Karpas-422 (cell line): ENCODE measurements around the gene CARM1. TPM values are rescaled to one million over a fixed set of nuclear protein-coding genes. Genes with fewer than 3 reads are reported as not detected.

Source experiments
- DNase-seq: peaks from one replicate; pipeline ENCODE4 v3.0.0-alpha.2; 2015
- H2AFZ ChIP-seq: fragments of 200-600 bp; sonication (generic); 2 replicates; pipeline ENCODE4 v1.6.1; 2014; ENCODE audit warnings: antibody characterized with exemption, low read length, mixed read lengths
- H3K27ac ChIP-seq: fragments of 200-600 bp; sonication (generic); 2 replicates; pipeline ENCODE4 v1.5.1; 2014; ENCODE audit warnings: mild to moderate bottlenecking, low read length, moderate library complexity
- H3K27me3 ChIP-seq: fragments of 200-600 bp; sonication (generic); 2 replicates; pipeline ENCODE4 v1.6.1; 2014; ENCODE audit warnings: low read length, mixed read lengths
- H3K36me3 ChIP-seq: fragments of 200-600 bp; sonication (generic); 2 replicates; pipeline ENCODE4 v1.6.1; 2014; ENCODE audit warnings: low read length, mixed read lengths; ENCODE audit not compliant: insufficient read depth
- H3K4me1 ChIP-seq: fragments of 200-600 bp; sonication (generic); 2 replicates; pipeline ENCODE4 v1.6.1; 2014; ENCODE audit warnings: mild to moderate bottlenecking, low read length, mixed read lengths
- H3K4me2 ChIP-seq: fragments of 200-600 bp; sonication (generic); 2 replicates; pipeline ENCODE4 v1.6.1; 2014; ENCODE audit warnings: low read length, low read depth, mild to moderate bottlenecking; ENCODE audit not compliant: poor library complexity, severe bottlenecking
- H3K4me3 ChIP-seq: fragments of 200-600 bp; sonication (generic); 2 replicates; pipeline ENCODE4 v1.5.1; 2014; ENCODE audit warnings: mild to moderate bottlenecking, antibody characterized with exemption, low read length, mixed read lengths
- H3K79me2 ChIP-seq: fragments of 200-600 bp; sonication (generic); 2 replicates; pipeline ENCODE4 v1.6.1; 2014; ENCODE audit warnings: mild to moderate bottlenecking, low read length, mixed read lengths
- H3K9ac ChIP-seq: fragments of 200-600 bp; sonication (generic); 2 replicates; pipeline ENCODE4 v1.6.0; 2014; ENCODE audit warnings: low read length
- H3K9me2 ChIP-seq: fragments of 200-600 bp; sonication (generic), shearing (Covaris generic); replicated peaks from 2 replicates; pipeline ENCODE4 v1.6.0; 2014; ENCODE audit warnings: mild to moderate bottlenecking, low read length, moderate library complexity; ENCODE audit not compliant: insufficient read depth
- H3K9me3 ChIP-seq: fragments of 300-700, 200-600 bp; sonication (generic); 2 replicates; pipeline ENCODE4 v1.6.1; 2014; ENCODE audit warnings: low read length, mixed read lengths
- H4K20me1 ChIP-seq: fragments of 200-600 bp; sonication (generic); 2 replicates; pipeline ENCODE4 v1.6.1; 2014; ENCODE audit warnings: mild to moderate bottlenecking, antibody characterized with exemption, low read length, low read depth; ENCODE audit not compliant: insufficient read depth
- total RNA-seq: library from RNA; depleted of rRNA; stranded (reverse); fragments of >200 nt; shearing (Covaris generic); gene quantifications from 2 replicates; pipeline ENCODE4 v1.2.3, GENCODE V29; 2014; ENCODE audit warnings: low replicate concordance

The CARM1 gene
- total RNA-seq, 1 experiment from 2014 or later = 38.2 TPM

DNA sequence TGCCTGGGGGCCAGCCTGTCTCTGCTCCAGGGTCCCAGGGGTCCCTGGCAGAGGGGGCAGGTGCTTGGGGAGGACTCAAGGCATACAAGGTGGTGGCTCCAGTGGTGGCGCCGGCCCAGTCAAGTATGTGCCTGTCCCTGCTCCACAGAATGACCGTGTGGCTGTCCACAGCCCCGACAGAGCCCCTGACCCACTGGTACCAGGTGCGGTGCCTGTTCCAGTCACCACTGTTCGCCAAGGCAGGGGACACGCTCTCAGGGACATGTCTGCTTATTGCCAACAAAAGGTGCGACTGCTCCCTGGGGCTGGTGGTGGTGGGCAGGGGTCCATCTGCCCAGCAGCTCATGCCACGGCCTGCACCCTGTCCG is 48.9 kb downstream of the CARM1 start:
- Histone ChIP-seq H3K9ac (no peak overlapping the region), H3K4me3 (no peak overlapping the region), H3K27me3 (no peaks in the 10 kb centered on the region), H2AFZ (no peak overlapping the region), H3K4me2 (no peak overlapping the region), H3K79me2 (no peaks in the 10 kb centered on the region), H3K4me1 (no peaks in the 10 kb centered on the region), H3K9me2 (no peaks in the 10 kb centered on the region), H3K9me3 (no peaks in the 10 kb centered on the region), H3K27ac (no peak overlapping the region), H3K36me3 (no peaks in the 10 kb centered on the region; the same call in 1 of the 2 replicates), H4K20me1 (no peaks in the 10 kb centered on the region)
- no peak for DNase-seq

GRCh38 chr19:10920781-10921180 is 49.4 kb downstream of the CARM1 start:
- Histone ChIP-seq H2AFZ (no peak overlapping the region), H3K9me2 (no peaks in the 10 kb centered on the region), H3K36me3 (no peaks in the 10 kb centered on the region; the same call in 1 of the 2 replicates), H3K27ac (no peak overlapping the region), H3K4me1 (no peaks in the 10 kb centered on the region), H3K4me2 (no peak overlapping the region), H3K79me2 (no peaks in the 10 kb centered on the region), H3K4me3 (no peak overlapping the region), H3K27me3 (no peaks in the 10 kb centered on the region), H4K20me1 (no peaks in the 10 kb centered on the region), H3K9ac (no peak overlapping the region), H3K9me3 (no peaks in the 10 kb centered on the region)
- DNase-seq = no peak

- H3K27me3 ChIP-seq = no peaks in the 10 kb centered on the region
These were observed 50.0 kb downstream of the CARM1 start for GRCh38 chr19:10921199-10921909.

GRCh38 chr19:10921910-10922637 is 50.7 kb downstream of the CARM1 start:
- Histone ChIP-seq H3K4me2 (no peak overlapping the region), H4K20me1 (no peaks in the 10 kb centered on the region), H3K9me3 (no peaks in the 10 kb centered on the region), H3K27ac (no peak overlapping the region), H3K4me1 (peaks cover 1% of the 10 kb centered on the region), H3K9me2 (no peaks in the 10 kb centered on the region), H3K27me3 (no peaks in the 10 kb centered on the region), H3K4me3 (no peak overlapping the region), H3K36me3 (no peaks in the 10 kb centered on the region; the same call in 1 of the 2 replicates), H3K9ac (no peak overlapping the region), H2AFZ (no peak overlapping the region), H3K79me2 (no peaks in the 10 kb centered on the region)
- DNase-seq = no peak

More at GRCh38 chr19:10921199-10921909, 50.0 kb downstream of the CARM1 start:
- H3K79me2 ChIP-seq = no peaks in the 10 kb centered on the region
- no peaks in the 10 kb centered on the region for H4K20me1 ChIP-seq
- no peaks in the 10 kb centered on the region; the same call in 1 of the 2 replicates for H3K36me3 ChIP-seq
- H3K4me1 ChIP-seq = no peaks in the 10 kb centered on the region
- no peak overlapping the region for H3K4me3 ChIP-seq
- H3K9me2 ChIP-seq = no peaks in the 10 kb centered on the region
- no peaks in the 10 kb centered on the region for H3K9me3 ChIP-seq
- no peak overlapping the region for H3K9ac ChIP-seq
- H3K27ac ChIP-seq = no peak overlapping the region
- no peak overlapping the region for H3K4me2 ChIP-seq
- no peak for DNase-seq
- H2AFZ ChIP-seq = no peak overlapping the region

- Histone ChIP-seq H3K27ac (no peak overlapping the region), H3K9ac (no peak overlapping the region), H4K20me1 (no peaks in the 10 kb centered on the region), H3K79me2 (0 out of 2 replicates have a peak, but pooled peaks cover 4% of the 10 kb centered on the region), H3K4me1 (peaks cover 7% of the 10 kb centered on the region), H3K4me3 (no peak overlapping the region), H3K9me2 (no peaks in the 10 kb centered on the region), H3K36me3 (no peaks in the 10 kb centered on the region; the same call in 1 of the 2 replicates), H2AFZ (no peak overlapping the region), H3K9me3 (no peaks in the 10 kb centered on the region), H3K27me3 (no peaks in the 10 kb centered on the region), H3K4me2 (no peak overlapping the region)
- DNase-seq = no peak
These were observed 51.3 kb downstream of the CARM1 start for GRCh38 chr19:10922638-10923014.

- H3K9ac ChIP-seq = no peak overlapping the region
- no peaks in the 10 kb centered on the region for H3K9me2 ChIP-seq
- no peaks in the 10 kb centered on the region; the same call in 1 of the 2 replicates for H3K36me3 ChIP-seq
- peaks cover 11% of the 10 kb centered on the region for H3K4me1 ChIP-seq
- no peak for DNase-seq
- H4K20me1 ChIP-seq = no peaks in the 10 kb centered on the region
- H3K27me3 ChIP-seq = no peaks in the 10 kb centered on the region
- no peak overlapping the region for H3K4me3 ChIP-seq
- no peaks in the 10 kb centered on the region for H3K9me3 ChIP-seq
- no peak overlapping the region for H3K27ac ChIP-seq
- H3K79me2 ChIP-seq = peaks cover 12% of the 10 kb centered on the region
- no peak overlapping the region for H3K4me2 ChIP-seq
- no peak overlapping the region for H2AFZ ChIP-seq
These were observed 52.1 kb downstream of the CARM1 start for GRCh38 chr19:10923260-10924112.

DNA sequence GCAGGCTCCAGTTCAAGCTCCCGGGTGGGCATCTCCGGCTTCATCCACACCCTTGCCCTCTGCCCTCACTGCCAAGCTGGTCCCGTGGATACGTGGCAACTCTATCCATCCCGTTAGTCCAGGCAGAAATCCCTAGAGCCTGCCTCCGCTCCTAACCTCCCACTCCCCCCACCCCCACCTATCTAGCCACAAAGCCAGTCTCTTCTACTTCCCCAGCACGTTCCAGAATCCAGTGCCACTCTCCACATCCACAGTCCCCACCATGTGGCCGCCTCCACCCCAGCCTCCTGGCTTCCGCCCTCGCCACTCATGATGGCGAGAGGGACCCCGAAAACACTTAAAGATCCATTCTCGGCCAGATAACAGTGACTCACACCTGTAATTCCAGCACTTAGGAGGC is 53.2 kb downstream of the CARM1 start:
- H3K4me3 ChIP-seq = no peak overlapping the region
- no peaks in the 10 kb centered on the region for H3K9me2 ChIP-seq
- no peaks in the 10 kb centered on the region; the same call in 1 of the 2 replicates for H3K36me3 ChIP-seq
- H3K4me2 ChIP-seq = no peak overlapping the region
- no peak for DNase-seq
- H3K79me2 ChIP-seq = peaks cover 22% of the 10 kb centered on the region
- H3K9ac ChIP-seq = no peak overlapping the region
- H3K27me3 ChIP-seq = no peaks in the 10 kb centered on the region
- peaks cover 8% of the 10 kb centered on the region; the same call in 1 of the 2 replicates for H4K20me1 ChIP-seq
- H3K27ac ChIP-seq = no peak overlapping the region
- H2AFZ ChIP-seq = no peak overlapping the region
- peaks cover 15% of the 10 kb centered on the region for H3K4me1 ChIP-seq
- no peaks in the 10 kb centered on the region for H3K9me3 ChIP-seq
